ENCODE measurements around the gene GSDME. TPM values are rescaled to one million over a fixed set of nuclear protein-coding genes. Genes with fewer than 3 reads are reported as not detected.
A peak's percentile ranks its signal among the peaks of the same experiment; 100 is the strongest.

GSDME gene
- polyA plus RNA-seq, 1 of the 3 experiments (the other 2 are of a cell fraction), result 109 TPM

GRCh38 chr7:24733414-24734060 is 23.7 kb downstream of the GSDME start:
- Histone ChIP-seq H3K4me1 (ENCODE audit: control insufficient read depth in 1 of 2, insufficient read depth in 2 of 2, low read depth in 1 of 2, low read length in 1 of 2) (peaks cover 7 to 25% of the 10 kb centered on the region in 2 experiments; a peak in 2 of 4 replicates), H3K9me3 (peaks cover 7% of the 10 kb centered on the region), H3K27ac (ENCODE audit: low read depth in 2 of 2, low read length in 1 of 2) (no peak overlapping the region), H3K27me3 (ENCODE audit: insufficient read depth) (no peaks in the 10 kb centered on the region), H2AFZ (ENCODE audit: low read depth) (no peak overlapping the region), H3K9ac (no peak overlapping the region), H3K9me2 (no peaks in the 10 kb centered on the region), H3K4me3 (ENCODE audit: low read depth in 2 of 2, low read length in 1 of 2) (no peak overlapping the region), H3K79me2 (ENCODE audit: insufficient read depth) (peaks cover 47% of the 10 kb centered on the region; the same call in 1 of the 2 replicates), H3K36me3 (replicated peaks in 1 of 2; ENCODE audit: control insufficient read depth in 1 of 2, insufficient read depth in 2 of 2, low read length in 1 of 2) (peaks cover 9 to 24% of the 10 kb centered on the region in 2 experiments), H4K20me1 (ENCODE audit: insufficient read depth) (no peaks in the 10 kb centered on the region), H3K4me2 (peak overlapping the region; percentile 6; the same call in 1 of the 2 replicates), H3F3A (replicated peaks; ENCODE audit: insufficient read depth) (no peaks in the 10 kb centered on the region)
- POLR2A ChIA-PET, result no interaction called here
- 80% methylated on average over 1 of the region's 2 CpGs for WGBS (ENCODE audit: low lambda C conversion rate)
- no peak for TF ChIP-seq POLR2AphosphoS5 (IDR thresholded peaks at IDR 0.05; ENCODE audit: low read depth, low read length)
- TF ChIP-seq PBX3 (IDR thresholded peaks at IDR 0.05), result no peak
- no peak for TF ChIP-seq SIN3A (IDR thresholded peaks at IDR 0.05; ENCODE audit: borderline replicate concordance, low read depth, low read length)
- no peak for TF ChIP-seq CHD2 (IDR thresholded peaks at IDR 0.05; ENCODE audit: low read length, partially characterized antibody)
- TF ChIP-seq EZH2phosphoT487 (IDR thresholded peaks at IDR 0.05; ENCODE audit: borderline replicate concordance, low read depth), result no peak
- TF ChIP-seq USF2 (IDR thresholded peaks at IDR 0.05; ENCODE audit: borderline replicate concordance, low read depth, low read length), result no peak
- no peak for TF ChIP-seq MEF2A (IDR thresholded peaks at IDR 0.05; ENCODE audit: borderline replicate concordance, low read depth)
- no peak for TF ChIP-seq TAF1 (IDR thresholded peaks at IDR 0.05; ENCODE audit: borderline replicate concordance, low read depth, low read length)
- no peak for TF ChIP-seq MXI1 (IDR thresholded peaks at IDR 0.05; ENCODE audit: low read depth, low read length)
- TF ChIP-seq USF1 (IDR thresholded peaks at IDR 0.05; ENCODE audit: borderline replicate concordance, low read depth), result no peak
- TF ChIP-seq ZBTB33 (IDR thresholded peaks at IDR 0.05; ENCODE audit: borderline replicate concordance, low read depth), result no peak
- no peak for TF ChIP-seq RXRA (IDR thresholded peaks at IDR 0.05; ENCODE audit: borderline replicate concordance, low read depth)
- TF ChIP-seq FOXJ3 (CRISPR knock-in tag; IDR thresholded peaks at IDR 0.05), result no peak
- no peak for TF ChIP-seq TCF12 (IDR thresholded peaks at IDR 0.05)
- no peak for TF ChIP-seq IRF3 (IDR thresholded peaks at IDR 0.05; ENCODE audit: low read depth, low read length)
- TF ChIP-seq RFX5 (IDR thresholded peaks at IDR 0.05; ENCODE audit: low read length), result no peak
- no peak for TF ChIP-seq SMC3 (IDR thresholded peaks at IDR 0.05; ENCODE audit: low read depth, low read length)
- DNase-seq, result no peak
- CTCF ChIA-PET, result no interaction called here
